Islet precursor cell (in vitro differentiated cells): Measurements from ENCODE around the gene KRT32.

ENCODE experiments used
- DNase-seq: peaks from one replicate; pipeline ENCODE4 v3.0.0-alpha.2; 2018

Gene KRT32

DNA sequence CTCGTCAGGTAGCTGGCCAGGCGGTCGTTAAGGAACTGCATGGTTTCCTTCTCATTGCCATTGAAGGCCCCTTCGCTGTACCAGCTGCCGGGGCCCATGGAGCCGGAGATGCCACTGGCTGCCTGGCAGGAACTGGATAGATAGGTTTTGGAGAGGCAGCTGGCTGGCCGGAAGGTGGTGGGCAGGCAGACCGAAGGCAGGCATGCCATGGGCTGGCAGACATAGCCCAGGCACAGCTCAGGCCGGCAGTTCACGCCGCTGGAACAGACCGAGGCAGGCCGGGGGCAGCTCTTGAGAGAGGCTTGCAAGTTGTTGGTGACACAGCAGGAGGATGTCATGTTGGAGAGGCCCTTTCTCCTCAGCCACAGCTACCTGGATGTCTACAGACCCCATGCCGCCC is at the start of gene KRT32:
Gene KRT32, minus strand, starts transcription at position 399 of the 400 bp plus-strand sequence. Its CDS starts 61 bp downstream, at position 338.
- DNase-seq, result peak; percentile 52

DNA sequence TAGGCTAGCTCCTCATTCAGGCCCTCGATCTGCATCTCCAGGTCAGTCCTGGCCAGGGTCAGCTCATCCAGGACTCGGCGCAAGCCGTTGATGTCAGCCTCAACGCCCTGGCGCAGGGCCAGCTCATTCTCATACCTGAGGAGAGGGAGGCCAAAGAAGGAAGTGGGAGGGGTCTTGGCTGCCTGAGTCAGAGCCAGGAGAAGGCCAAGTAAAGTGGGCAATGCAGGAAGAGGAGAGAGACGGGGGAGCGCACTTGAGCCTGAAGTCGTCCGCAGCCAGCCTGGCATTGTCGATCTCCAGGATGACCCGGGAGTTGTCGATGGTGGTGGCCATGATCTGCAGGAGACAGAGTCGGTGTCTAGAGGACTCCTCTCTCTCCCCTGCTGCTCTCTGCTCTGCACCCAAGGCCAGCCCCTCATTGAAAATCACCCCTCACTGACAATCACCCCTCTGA is 49.7 kb upstream of the KRT32 start:
- no peak for DNase-seq

DNA sequence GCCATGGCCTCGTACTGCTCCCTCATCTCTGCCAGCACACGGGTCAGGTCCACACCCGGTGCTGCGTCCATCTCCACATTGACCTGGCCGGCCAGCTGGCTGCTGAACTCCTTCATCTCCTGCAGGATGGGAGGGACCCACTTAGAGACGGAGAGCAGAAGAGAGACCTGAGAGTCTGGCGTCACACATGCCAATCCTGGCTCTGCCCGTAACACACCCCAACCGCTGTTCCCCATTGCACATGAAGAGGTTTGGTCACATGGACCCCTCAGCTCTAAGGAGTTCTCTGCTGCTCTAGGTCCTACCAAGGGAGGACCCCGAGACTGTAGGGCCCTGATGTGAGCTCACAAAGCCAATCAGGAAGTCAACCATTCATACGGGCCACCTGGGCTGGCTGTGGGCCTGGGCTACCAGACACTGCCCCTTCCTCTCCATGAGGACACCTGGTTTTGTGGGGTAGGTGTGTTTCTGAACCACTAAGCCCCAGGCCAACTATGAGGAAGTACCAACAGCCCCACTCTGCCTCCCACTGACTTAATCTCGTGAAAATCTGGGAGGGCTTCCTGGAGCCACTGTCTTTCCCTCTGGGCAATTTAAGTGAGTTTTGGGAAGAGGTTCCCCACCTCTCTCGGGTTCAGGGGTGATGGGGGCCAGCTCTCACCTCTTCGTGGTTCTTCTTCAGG is 49.1 kb upstream of the KRT32 start:
- DNase-seq, result no peak

DNA sequence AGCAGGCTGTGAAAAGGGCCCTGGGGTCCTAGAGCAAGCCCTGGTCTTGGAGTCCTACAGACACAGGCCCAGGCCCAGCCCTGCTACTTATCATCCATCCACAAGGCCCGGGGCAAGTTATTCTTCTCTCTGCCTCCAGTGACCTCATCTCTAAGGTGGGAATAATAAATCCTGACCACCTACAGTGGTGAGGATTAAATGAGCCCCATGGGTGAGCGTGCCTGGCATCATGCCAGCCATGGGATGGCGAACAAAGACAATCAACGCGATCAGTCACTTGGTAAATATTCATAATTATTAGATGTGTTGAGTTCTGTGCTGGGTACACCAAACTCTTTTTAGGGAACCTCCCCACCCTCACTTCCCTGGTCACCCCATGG is 46.0 kb upstream of the KRT32 start:
- no peak for DNase-seq

DNA sequence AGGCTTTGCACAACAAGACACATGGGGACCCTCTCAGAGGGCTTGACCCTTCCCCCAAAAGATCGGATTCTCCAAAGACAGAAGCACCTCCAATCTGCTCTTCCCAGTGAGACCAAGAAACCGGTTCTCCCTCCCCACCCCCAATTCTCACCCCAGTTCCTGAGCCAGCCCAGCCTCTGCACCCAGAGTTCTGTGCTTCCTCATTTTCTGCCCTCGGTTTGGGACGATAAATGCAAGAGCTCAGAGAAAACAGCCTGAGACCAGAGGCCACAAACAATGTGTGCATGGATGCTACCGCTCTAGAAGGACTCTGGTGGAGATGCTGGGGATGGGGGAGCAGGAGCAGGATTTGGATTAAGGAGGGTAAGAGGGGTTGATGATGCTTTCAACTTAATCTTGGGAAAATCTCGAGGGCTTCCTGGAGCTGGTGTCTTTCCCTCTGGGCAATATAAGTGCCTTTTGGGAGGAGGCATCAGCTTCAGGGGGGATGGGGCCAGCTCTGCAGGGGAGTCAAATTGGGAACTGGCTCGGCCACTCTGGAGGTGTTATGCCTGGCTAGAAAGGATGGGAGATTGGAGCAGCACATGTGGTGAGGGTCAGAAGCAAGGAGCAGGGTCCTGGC is 45.5 kb upstream of the KRT32 start:
- no peak for DNase-seq

DNA sequence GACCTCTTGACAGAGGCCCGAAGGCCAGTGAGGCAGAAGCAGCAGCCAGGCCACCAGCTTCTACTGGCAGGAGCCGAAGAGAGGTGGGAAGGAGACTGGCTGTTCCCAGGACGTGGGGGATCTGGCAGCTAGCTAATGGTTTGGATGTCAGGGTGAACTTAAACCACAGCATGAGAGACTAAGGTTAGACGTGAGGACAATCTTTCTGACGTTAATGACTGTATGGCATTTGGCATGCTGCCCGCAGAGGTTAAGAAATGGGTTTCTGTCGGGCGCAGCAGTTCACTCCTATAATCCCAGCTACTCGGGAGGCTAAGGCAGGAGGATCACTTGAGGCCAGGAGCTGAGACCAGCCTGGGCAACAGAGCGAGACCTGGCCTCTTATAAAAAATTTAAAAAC is 44.5 kb upstream of the KRT32 start:
- no peak for DNase-seq

DNA sequence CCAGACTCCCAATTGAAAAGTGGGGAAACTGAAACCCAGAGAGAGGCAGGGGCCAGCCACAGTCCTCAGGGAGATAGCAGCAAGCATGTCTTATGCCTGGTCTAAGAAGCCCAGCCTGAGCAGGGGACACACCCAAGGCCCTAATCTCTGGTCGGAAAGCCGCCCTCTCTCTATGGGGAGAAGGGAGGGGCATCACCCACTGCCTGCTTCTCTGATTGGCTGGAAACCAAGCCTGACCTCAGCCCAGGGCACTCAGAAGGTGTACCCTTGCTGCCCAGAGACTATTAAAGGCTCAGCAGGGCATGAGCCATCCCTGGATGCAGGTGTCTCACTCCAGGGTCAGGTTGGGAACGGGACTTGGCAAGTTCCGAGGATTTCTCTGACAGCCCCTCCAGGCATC is 43.9 kb upstream of the KRT32 start:
- no peak for DNase-seq

DNA sequence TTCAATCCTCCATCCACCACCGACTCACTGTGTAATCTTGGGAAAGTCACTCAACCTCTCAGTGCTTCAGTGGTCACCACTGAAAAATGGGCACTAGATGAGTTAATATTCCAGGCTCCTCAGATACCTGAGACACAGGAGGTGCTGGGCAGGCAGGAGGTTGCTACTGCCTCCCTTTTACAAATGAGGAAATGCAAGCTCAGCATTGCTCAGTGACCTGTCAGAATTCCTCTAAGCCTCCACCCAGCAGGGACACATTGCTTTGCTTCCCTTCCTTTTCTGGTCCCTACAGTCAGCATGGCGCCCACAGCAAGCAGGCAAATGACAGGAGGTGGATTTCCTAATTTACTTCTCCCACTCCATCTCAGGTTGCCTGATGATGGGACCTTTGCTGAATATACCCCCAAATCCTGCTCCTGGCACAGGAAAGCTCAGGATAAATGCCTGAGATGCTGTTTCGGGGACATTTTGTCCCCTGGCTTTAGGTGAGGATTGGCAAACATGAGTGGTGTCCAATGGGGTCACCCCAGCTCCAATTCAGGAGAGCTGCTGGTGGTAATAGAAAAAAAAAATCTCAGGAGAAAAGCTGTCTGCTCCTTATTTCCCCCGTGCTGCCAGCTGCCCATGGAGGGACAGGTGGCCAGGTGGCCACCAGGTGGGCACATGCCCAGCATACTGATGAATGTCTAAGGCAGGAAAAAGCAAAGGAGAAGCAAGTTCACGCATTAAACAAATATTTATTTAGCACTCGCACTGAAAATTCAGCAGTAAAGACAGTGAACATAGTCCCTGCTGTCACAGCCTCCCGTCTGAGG is 43.3 kb upstream of the KRT32 start:
- DNase-seq, result no peak

DNA sequence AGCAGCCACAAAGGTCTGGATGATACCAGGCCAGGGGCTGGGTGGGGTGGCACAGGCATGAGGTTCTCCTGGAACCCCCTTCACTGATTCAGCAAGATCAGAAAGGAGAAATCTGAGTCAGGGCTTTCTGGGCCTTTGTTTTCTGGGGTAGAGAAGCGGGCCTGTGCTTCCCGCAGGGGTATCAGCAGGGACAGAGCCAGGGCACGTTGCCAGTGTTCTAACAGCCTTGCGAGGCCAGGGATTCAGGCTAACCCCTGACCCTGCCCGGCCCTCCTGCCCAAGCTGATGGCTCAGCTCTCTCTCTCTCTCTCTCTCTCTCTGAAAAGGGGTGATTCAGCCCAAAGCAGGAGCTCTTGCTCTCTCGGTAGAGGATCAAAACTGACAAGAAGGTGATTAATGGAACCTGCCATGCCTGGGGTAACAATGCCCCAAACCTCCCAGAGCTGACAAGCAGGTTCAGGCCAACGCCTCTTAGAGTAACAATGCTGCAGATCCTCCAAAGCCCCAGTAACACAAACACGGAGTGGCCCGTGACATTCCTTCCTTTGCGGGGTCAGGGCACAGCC is 40.2 kb upstream of the KRT32 start:
- no peak for DNase-seq

DNA sequence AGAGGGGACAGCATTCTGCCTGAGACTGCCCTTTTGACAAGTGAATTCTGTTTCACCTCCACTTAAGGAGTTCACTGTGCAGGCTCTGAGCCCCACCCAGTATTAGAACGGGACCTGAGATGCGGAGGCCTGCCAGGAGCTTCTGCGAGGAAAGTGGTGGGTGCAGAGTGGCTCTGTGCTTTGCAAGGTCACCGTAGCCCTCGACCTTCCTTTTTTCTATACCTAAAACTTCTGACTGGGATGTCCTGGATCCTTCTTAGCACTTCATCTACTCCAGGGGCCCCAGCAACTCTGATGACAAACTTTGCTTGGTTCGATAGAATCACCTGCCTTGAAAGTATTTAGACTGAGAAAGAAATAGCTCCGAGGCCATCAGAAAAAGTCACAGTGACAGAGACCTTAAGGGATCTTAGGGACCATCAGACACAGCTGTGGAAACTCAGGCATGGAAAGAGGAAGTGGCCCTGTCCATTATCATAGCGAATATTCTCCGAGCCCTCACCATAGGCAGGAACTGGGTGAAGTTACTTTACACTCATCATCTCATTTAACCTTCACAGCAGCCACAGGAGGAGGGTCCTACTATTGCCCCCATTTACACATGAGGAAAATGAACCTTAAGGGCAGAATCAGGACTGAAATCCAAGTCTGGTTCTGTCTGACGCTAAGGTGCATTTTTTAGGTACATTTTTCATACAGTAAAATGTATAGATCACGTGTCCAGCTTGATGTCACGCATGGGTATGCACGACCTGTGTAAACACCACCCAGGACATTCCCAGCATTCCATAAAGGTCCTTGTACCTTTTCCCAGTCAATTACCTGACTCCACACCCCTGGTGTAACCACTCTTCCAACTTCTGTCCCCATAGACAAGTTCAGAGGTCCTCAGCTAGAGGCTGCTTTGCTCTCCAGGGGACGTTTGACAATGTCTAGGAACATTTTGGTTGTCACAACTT is 38.9 kb upstream of the KRT32 start:
- no peak for DNase-seq

DNA sequence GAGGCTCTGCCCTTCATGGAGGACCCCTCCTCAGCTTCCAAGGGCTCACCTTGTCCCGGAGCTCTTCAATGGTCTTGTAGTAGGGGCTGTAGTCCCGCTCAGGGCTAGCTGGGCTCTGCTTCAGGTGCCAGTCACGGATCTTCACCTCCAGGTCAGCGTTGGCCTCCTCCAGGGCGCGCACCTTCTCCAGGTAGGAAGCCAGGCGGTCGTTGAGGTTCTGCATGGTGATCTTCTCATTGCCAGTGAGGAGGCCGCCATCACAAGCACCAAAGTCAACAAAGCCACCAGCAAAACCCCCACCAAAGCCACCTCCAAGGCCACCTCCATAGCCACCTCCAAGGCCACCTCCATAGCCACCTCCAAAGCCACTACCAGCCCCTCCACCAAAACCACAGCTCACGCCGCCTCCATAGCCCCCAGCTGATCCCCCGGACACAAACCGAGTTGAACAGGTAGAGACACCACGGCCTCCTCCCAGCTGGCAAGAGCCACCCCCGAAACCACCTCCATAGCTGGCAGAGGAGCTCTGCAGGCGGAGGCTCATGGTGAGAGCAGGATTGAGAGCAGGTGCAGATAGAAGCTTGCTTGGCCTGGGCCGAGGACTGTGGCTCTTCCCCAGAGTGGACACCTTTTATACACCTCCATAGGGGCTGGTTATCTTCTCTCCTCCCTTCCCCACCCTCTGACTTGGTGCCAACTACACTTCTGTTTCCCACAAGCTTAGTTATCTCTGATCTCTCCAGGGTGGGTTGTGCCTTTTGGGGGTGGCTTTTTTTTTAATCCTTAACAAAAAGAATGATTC is 38.0 kb upstream of the KRT32 start, which contains the start of gene KRT13:
Gene KRT13, minus strand, starts transcription at position 606 of the 802 bp plus-strand sequence. Its CDS starts 62 bp downstream, at position 544.
- no peak for DNase-seq

DNA sequence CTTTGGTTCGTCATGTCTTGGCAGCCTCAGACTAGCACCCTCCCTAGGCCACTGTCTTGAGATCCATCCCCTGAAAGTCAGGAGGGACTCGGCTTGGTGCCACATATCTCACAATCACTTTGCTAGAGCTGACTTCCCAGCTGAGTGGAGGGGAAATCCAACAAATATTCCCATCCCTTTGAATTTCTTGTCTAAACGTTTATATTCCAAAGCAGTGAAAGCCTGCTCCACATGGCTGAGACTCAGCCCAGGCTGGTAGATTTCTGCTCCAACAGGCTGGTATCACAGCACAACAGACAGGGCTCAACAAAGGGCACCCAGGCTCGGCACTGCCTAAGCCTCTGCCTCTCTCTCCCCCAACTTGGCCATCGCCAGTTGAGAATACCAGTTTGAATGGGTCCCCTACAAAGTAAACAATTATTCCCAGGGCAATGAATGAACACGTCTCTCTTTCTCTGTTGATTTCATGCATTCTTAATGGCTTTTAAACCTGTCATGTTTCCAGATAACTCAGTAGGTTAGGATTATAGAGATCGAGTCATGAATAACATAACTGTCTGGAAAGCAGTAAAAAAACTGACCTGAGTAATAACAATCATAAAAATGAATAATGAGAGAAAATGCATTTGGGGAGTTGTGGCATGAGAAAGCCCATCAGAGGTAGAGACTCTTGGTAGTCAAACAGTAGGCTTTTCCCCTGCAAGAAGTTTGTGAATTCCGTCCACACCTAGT is 37.2 kb upstream of the KRT32 start:
- DNase-seq, result no peak

DNA sequence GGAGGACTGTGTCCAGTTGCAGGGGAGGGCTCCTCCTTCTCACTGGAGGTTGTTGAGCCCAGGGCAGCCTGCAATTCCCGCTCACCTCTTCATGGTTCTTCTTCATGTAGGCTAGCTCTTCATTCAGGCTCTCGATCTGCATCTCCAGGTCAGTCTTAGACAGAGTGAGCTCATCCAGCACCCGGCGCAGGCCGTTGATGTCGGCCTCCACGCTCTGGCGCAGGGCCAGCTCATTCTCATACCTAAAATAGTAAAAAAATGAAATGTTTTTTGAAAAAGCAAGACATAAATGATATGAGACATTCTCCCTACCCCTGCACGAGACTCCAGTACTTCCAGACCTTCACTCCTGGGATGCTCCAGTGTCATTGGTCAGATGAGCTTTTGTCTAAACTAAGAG is 36.0 kb upstream of the KRT32 start:
- DNase-seq, result no peak

DNA sequence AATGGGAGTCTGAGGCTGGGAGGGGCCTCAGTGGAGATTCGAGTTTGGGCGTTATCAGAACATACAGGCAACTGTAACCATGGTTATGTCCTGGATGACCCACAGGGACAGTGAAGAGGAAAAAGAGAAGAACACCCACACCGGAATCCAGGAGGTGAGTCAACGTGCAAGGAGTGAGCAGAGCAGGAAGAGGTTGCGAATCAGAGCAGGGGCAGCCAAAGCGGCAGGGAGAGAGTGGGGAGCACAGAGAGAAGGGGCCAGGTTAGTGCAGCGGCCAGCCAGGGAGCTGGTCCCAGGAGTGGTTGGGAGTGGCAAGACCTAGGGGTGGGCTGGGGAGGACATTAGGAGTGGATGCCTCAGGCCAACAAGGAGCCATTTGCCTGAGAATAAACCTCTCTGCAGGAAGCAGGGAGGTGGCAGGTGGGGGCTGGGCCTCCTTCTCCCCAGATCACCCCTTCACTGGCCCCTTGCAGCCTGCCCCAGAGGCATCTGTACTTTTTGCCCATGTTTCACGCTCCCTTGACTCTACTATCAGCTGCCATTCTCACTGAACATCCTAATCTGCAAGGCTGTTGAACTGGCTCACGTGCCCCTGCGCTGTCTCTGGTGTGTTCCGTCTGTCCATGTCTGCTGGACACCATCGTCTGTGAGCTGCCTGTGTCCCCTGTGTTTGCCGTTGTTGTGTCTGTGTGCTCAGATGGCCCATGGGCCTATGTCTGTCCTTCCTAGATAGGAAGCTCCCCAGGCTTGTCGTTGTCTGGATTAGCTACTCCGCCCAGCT is 33.1 kb upstream of the KRT32 start:
- peak; percentile 83 for DNase-seq

DNA sequence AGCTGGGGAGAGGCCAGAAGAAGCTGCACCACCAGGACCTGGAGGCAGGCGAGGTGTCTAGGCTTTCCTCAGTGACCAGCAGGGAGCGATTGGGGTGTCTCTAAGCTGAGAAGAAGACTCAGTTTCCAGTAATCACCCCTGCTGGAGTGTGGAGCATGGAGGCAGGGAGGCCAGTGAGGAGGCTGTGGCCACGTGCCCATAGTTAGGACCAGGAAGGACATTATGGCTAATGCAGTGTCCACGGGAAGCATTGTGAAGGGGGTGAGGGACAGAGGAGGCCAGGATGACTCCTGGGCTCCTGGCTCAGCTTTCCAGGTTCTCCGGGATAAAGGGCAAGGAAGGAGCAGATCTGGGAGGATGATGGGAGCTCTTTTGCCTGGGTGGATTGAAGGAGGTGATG is 32.5 kb upstream of the KRT32 start:
- DNase-seq, result no peak

DNA sequence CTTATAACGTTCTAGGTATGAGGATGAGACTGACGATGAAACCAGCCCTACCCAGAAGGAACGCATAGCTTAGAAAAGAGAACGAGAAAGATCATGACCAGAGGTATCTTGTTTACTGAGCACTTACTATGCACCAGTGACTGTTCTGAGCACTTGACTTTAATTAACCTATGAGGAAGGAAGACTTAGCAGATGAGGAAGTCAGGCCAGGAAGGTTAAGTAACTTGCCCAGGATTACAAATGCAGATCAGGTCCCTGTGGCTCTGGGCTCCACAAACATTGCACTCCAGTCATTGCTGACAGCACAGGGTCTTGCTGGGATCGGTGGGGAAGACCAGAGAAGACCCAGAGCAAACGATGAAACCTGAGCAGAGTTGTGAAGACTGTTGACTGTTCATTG is 31.1 kb upstream of the KRT32 start:
- no peak for DNase-seq

DNA sequence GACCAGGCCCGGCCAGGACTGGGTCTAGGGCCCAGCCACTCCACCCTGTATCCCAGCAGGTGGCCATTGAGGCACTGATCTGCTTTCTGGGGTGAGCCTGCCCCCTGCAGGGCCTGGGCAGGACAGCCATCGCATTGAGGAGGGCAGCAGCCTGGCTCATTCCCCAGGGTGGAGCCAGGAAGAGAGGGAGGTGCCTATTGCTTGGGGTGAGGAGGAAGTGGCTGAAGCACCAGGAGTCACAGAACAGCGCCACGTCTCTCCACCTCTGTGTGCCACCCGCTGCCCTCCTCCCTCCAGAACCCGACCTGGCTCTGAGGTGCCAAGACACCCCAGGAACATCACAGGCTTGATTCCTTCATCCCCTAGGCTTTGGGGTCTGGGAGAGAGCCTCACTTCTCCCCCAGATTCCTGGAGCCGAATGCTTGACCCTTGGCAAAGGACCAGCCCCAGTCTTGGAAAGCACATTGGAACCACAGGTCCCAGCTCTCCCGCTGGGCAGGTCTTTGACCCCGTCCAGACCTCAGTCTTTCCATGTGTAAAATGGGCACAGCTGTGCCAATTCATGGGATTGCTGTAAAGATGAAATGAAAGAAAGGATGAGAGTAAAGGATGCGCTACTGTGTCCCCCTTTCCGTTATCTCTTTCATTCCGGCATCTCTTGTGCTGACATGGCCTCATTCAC is 29.8 kb upstream of the KRT32 start:
- DNase-seq, result peak; percentile 96

DNA sequence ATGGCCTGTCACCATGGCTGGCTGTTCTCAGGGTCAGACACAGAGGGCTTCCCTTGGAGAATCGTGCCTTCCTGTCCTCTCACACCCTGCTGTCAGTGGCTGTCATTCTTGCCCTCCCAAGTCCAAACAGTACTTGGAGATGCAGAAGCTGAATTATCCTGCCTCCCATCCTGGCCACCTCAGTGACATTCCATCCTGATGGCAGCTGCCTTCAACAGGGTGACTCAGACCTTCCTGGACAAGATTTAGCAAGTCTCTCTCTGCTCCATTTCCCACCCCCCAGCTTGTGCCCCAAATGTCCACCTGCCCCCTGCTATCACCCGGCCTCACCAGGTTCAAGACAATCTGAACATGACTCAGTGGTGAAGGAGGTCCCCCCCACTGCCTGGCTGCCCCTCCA is 27.3 kb upstream of the KRT32 start:
- DNase-seq, result peak; percentile 76

DNA sequence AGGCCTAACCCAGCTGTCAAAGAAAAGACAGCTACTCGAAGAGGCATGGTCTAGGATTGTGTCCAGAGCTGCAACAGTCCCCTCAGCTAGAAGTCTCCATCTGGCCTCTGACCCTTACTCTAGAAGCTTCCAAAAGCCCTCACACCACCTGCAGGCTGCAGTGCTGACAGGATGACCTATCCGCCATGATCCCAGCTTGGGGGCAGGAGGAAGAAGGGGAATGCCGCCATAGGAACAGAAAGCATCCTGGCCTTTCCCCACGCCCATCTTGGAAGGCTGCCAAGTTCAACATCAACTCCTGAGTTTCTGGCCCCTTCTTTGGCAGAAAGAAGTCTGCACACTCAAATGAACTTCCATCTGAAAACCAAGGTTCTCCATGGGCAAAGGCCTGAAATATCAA is 25.6 kb upstream of the KRT32 start:
- no peak for DNase-seq
